NCI-H510A (cell line): ENCODE results near the gene LRMDA.

ENCODE experiments used
- DNase-seq: peaks from one replicate; lab custom pipeline; 2025; lab: John Stamatoyannopoulos, UW

Gene LRMDA

DNA sequence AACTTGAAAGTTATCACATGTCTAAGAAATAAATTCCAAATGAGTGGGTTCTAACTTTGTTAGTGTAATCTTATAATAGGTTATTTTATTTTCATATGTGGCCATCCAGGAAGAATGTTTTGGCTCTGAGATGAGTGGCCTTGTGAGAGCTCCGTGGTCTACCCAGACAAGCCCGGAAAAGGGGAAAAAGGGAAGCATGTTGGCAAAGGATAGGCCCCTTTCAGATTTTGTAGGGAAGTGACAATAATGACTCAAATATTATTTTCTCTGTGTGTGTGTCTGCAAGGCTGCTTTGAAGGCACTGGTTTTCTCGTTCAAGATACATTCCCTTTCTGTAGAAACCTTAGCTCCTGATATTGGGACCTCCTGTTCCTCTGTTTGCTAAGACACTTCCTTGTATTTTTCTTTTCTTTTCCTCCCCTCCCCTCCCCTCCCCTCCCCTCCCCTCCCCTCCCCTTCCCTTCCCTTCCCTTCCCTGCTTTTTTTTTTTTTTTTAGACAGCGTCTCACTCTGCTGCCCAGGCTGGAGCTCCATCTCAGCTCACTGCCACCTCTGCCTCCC lies 240.8 kb downstream of the LRMDA start:
- no peak for DNase-seq

DNA sequence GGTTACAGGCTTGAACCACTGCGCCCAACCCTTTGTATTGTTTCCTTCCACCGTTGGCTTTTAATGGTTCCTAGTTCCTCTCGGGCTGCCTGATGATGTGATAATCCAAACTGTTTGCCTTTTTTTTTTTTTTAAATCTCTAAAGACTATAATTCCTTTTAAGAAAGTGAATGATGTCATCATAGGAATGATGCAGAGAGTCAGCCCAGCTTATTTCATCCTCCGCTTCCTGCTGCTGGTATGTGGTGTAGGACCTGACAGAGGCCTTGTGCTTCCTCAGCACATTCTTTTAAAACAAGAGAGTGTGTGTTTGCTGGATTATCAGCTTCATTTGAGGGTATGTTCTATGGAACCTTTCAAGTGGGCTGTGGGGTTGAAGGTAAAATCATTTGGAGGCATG lies 241.4 kb downstream of the LRMDA start:
- no peak for DNase-seq

DNA sequence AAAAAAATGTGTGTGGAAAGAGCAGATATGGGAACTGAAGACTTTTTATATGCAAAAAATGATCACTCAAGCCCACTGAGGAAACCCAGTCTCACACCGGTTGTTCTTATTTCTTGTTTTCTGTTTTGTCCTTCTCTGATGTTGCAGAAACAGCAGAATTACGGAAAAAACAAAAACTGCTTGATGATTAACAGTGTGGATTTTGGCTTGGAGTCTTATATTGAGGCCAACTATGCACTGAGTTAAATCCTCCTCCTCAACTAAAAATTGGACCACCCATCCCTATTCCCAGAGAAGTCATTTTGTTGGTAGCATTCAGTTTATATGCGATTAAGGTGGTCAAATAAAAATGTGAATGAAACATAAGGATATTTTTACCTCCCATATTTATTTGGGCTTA lies 246.1 kb downstream of the LRMDA start:
- DNase-seq, result no peak

DNA sequence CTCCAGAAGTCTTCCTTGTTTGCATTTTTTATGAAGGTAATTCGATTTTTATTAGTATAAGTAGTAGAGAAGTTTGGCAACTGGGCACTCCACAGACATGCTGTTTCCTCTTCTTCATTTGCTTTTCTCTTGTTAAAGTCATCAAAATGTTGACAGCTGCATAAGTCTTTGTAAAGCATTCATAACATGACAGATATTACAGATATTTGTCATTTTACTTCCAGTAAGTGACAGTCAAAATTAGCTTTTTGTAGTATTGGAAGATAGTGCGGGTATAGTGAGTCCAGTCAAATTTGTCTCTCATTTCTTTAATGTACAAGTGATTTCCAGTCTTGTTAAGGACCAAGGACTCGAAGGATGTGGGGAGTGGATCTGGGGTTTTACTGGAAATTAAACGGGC lies 247.1 kb downstream of the LRMDA start:
- DNase-seq, result no peak

DNA sequence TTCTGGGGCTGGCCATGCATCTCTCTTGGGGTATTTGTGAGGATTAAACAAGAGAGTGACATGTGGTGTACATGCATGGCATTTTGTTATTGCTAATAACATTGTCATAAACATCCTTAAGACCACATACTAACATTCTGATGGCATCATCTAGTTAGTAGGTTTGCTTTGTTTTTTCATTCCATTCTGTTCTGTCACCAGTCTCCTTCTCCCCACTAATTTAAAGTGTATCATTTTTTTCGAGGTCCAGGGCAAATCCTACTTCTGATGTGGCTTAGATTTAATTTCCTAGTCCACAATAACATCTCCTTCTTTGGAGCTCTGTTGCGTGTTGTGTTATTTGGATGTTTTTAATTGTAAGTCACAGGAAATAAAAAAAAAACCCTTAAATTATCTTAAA lies 248.1 kb downstream of the LRMDA start:
- no peak for DNase-seq

DNA sequence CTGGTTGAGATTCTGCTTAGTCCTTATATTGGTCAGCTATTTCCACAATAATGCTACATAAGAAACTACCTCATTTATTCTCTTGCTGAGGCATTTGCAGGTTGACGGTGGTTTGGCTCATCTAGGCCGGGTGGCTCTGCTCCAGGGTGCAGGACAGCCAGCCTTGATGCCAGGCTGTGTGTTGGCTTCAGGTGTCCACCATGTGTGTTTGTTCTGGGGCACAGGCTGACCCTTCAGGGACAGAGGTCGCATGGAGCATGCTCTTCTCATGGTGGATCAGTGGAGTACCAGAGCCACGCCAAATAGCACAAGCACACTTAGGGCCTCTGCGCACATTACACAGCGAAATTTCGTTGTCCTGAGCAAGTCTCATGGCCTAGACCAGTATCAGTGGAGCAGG lies 249.9 kb downstream of the LRMDA start:
- DNase-seq, result no peak

DNA sequence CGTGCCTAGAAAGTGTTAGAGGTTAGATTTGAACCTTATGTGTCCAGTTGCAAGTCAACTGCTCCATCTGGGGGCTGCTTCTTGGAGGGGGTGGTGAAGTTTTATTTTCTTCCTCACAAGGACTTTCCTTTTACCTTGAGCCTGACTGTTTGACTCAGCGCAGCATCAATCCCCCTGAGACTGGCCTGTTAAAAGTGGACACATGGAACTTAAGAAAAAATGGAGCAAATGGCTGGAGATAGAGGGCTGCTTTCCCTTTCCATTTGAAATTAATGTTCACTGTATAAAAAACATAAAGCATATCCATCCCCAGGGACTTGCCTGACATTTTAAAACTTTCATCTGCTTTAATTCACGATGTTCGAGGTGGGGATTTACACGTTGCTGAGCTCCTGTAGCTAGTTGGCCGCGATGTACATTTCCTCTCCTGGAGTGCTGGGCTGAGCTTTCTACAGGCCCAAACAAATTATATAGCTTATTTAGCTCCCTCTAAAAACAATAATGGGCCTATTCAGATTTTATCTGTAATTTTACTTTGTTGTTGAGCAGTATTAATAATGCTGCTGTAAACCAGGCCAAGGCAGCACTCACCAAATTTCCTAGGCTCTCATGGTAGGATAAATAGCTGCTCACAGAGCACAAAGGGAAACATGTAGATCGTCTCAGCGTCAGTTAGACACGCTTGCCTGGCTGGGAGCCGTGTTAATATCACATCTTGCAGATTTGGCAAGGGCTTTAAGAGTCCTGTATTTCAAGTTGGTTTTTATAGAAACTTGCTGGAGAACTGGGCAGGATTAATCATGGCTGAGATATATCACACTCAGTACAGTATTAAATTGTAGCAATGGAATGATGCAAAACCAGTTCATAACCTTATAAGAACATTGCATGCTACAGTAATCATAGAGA lies 251.5 kb downstream of the LRMDA start:
- no peak for DNase-seq

DNA sequence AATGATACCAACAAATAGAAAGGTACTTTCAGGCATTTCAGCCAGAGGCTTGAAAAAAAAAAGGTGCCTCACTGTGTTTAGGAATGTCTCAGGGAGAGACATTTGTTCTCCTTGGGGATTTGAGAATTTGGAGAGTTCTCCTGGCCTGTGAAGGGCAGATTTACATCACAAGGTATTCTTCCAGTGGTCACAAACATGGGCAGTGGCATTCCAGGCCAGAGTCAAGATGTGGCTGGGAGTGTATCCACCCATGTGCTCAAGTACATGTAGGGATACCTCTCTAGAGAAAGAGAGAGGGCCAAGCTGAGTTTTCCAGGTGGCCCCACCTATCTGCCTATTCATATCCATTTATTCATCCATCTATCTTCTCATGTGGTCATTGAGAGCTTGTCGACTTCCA lies 253.8 kb downstream of the LRMDA start:
- DNase-seq, result no peak

DNA sequence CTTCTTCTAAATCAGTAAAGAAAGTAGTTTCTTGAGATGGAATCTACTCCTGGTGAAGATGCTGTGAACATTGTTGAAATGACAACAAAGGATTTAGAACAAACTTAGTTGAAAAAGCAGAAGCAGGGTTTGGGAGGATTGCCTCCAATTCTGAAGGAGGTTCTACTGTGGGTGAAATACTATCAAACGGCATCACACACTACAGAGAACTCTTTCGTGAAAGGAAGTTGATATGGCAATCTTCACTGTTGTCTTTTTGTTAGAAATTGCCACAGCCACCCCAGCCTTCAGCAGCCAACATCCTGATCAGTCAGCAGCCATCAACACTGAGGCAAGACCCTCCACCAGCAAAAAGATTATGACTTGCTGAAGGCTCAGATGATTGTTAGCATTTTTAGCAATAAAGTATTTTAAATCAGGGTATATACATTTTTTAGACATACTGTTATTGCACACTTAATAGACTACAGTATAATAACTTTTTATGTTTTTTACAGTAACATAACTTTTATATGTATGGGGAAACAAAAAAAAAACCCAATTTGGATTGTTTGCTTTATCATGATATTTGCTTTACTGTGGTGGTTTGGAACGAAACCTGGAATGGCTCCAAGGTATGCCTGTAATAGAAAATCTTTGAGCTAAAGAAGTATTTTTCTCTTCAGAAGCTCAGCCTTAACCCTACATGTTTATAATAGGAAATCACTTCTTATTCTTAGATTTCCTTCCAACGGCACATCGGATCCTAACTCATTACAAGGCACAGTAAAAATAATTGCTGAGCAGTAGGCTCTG lies 257.3 kb downstream of the LRMDA start:
- no peak for DNase-seq

DNA sequence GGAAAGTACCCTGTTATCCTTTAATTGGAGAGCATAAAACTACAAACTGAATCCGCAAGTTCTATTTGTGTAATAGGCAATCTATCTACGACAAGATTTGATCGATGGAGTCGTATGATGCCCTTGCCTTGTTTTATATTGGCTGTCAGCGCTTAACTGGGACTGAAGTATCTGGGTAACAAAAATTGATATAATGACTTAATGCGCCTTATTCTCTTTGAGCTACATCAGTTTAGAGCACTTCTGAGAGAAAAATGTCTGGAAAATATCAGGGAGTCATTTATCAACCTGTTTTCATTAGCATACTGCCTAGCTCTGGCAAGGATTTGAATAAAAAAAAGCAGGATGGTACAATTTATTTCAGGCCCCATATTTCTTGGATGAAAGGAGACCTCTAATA lies 262.1 kb downstream of the LRMDA start:
- no peak for DNase-seq

DNA sequence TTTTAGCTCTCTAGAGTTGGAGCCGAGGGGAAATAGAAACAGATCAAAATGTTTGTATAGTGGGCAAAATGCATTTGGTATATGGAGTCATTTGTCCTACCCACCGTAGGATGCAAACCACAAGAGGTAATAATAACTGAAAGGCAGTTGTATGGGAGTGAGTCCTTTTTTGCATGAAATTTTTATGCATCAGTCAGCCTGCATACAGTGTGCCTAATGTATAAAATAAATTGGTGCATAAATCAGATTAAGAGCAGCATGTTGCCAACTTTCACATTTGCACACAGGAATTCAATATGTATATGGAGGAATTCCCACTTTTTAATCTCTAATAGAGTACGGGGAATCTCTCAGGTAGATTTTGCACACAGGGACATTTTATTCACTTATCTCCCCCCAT lies 262.8 kb downstream of the LRMDA start:
- DNase-seq, result no peak

DNA sequence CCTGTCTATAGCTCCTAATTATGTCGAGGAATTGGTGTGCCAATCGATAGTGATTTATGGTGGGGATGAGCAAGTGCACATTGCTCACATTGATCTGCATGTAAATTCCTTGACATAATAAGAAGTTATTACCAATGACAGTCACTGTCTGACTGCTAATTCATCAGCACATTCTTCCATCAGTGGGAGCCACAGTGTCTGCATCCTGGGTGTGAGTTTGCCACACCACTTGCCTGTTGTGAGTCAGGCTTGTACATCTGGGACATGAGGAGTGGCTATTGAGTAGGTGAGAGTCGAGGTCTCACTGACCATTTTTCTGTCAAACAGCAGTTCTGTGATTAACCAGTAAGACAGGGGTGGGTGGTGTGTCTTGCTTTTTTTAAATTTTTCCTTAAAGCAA lies 263.4 kb downstream of the LRMDA start:
- no peak for DNase-seq

DNA sequence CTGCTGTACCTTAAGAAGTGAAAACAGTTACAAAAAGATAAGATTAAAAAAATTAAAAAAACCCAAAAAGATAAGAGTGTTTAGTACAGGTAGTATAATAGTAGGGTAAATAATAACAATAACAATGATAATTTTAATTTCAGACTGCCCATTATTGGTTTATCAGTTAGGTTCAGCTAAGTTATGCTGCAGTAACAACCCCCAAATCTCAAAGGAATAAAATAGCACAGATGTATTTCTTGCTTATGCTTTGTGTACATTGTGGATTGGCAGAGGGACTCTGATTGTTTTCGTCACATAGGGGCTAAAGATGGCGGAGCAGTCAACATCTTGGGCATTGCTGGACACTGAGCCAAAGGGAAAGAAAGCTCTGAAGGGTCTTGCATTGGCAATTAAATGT lies 264.6 kb downstream of the LRMDA start:
- DNase-seq, result no peak

DNA sequence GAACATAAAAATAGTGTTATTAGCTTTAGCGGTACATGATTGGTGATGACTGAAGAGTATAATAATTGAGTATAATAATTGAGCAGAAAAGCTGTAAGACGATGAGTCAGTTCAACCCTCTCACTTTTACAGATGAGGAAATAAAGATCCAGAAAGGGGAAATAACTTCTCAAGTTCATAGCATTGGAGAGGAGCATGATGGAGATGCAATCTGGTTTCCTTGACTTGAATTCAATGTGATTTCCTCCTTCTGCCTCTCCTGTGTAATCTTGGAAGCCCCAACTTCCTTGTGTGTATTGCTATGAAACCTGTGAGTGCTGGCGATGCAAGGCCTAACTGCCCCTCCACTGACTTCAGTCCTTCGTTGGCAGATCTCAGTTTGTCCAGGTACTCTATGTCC lies 265.1 kb downstream of the LRMDA start:
- DNase-seq, result no peak

DNA sequence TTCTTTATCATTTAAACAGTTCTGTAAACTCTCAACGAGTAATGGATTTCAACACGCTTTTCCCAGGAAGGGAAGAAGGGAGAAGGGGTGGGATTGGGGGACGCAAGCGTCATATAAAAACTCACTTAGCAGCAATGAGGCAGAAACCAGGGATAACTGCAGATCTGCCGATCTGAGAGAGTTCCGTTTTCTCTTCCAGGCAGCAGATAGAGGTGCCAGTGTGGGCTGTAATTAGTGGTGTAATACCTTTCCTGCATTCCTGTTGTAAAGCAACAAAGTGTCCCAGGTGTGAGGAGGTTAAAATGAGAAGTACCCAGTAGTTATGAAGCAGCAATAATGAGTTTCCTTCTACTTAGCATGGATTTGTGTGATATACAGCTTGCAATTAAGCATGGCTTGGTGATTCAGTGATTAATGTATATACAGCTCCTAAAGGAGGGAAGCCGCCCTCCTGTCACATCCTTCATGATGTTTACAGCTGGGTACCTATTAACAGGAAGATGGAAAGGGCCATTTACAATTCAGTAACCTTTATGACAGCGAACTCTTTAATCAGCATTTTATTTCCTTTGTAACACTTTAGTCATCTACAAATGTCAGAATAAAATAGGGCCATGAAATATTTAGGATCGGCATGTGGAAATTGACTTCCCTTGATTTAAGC lies 271.9 kb downstream of the LRMDA start:
- DNase-seq, result no peak

DNA sequence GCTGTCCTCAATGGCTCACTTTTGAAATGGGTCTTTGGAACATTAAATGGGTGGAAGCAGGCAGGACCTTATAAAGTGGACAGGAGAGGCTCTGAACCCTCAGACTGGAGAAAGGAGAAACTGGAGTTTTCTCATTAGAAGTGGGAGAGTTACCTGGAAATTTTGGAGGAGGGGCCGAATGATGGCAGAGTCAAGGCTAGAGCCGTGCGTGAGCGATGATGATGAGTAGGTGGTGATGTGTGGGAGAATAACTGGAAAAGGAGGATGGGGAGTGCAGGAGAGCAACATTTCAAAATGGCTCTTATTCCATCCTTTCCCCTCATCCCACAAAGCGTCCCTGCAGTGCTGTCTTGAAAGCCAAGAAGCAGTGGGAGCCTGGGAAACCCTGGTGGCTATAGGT lies 274.0 kb downstream of the LRMDA start:
- no peak for DNase-seq

DNA sequence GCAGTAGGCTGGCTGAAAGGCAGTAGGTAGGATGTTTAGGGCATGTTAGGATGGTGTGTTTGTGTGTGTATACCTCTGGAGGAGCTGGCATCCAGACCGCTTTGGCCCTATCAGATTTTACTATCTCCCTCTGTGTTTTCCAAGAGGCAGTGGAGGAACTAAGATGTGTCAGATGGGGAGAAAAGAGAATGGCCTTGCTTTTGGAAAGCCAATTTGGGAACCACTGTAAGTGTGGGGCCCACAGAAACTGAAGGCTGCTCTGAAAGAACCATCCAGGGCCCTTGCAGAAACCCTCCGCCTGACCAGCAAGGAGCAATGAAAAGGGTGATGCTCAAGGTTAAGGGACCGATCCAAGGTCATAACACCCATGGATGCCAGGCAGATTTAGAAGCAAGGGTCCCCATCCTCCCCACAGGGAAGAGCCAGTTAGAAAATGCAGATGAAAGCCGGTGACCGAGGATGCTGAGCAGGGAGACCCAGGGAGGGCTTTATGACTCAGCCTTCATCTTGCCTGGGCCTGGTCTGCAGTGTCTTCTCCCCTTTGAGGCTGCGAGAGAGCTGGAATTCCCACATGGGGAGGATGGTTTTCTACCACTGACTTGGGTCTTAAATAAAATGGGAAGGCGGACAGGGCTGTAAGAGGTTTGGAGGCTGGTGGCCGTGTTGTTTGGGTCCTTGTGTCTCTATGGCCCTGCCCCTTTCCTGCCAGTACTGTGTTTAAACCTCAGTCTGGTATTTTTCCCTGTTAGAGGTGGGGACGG lies 275.8 kb downstream of the LRMDA start:
- DNase-seq, result no peak

DNA sequence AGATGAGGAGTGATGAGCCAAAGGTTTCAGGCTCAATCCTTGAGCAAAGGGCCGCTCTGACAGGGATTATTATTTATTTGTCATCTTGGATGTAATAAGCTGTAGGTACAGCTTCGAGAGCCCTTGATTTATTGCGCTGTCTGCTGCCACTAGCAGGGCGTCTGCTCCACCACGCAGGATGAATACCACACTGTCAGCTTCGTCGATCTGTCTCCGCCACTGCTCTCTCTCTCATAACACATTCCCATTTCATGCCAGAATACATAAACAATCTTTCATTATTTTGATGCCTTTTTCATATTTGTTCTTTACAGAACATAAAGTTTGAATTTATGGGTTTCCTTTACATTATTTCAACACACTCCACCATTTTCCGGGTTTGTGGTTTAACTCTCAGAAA lies 276.6 kb downstream of the LRMDA start:
- DNase-seq, result no peak

DNA sequence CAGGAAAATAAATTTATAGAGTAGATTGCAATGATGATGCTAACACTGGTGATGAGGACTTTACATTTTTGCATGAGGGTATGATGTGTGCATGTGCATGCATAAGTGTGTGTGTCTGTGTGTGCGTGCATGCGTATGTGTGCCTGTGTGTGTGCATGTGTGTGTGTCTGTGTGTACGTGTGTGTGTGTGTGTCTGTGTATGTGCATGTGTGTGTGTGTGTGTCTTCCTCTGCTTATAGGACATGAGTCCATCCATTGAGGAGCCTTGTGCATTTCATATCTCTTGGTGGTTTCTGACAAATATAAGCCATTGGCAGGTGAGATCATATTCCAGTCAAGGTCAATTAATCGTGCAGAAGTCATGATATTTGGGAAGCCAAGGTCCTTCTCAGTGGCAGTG lies 277.8 kb downstream of the LRMDA start:
- no peak for DNase-seq

DNA sequence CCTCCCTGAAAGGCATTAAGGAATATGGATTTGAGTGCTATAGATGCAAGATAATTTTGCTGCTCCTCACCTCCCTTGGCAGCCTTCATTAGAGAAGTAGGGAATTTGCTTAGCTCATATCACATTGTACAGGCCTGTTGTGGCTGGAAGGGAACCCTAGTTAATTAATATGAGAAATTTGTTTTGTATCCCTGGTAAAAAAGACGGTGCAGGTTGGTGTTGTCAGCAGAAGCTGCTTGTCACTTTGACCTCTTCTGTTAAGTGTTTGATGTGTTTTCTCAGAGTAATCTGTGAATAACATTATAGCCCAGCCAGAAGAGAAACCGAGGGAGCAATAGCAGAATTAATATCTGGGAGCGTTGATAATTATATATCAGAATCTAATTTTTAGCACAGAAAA lies 278.4 kb downstream of the LRMDA start:
- DNase-seq, result no peak

DNA sequence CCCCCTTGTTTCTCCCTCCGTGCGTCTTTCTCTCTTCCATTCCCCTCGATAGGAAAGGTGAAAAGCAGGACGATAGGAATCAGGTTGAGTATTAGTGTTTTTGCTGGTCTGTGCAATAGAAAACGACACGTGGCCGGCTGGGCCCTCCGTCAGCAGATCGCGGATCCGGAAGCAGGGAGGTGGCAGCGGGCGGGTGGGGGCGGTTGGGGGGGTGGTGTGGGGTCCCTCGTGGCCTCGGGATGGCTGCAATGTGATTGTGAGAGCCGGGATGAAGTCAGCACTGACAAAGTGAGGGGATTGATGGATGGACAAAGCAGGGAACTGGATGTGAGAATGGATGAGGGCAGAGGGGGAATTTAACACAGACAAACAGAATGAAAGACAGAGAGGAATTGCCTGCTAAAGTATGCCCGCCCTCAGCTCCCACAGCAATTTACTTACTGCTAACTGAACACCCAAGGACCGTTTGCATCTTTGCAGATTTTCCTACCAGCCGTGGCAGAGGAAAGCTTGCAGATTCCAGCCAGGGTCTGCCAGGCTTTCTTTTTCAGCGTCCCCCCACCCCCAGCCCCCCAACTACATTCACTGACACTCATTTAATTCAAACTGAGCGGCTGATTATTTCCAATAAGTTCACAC lies 280.9 kb downstream of the LRMDA start:
- no peak for DNase-seq
